GM12865 (cell line): ENCODE data around the gene RPS3.
A peak's percentile ranks its signal among the peaks of the same experiment; 100 is the strongest.

Experiments
- DNase-seq: peaks from one replicate; pipeline ENCODE4 v3.0.0; 2010; ENCODE audit warnings: low read depth
- H3K4me3 ChIP-seq: 2 replicates; pipeline ENCODE4 v1.5.1; 2011; ENCODE audit warnings: mild to moderate bottlenecking, low read depth, low read length, control low read depth
- CTCF ChIP-seq: IDR thresholded peaks from 2 replicates; pipeline ENCODE4 v1.5.1; 2011; ENCODE audit warnings: low read length, control low read depth, low read depth, inconsistent platforms; ENCODE audit not compliant: insufficient read depth; ENCODE audit errors: missing control alignments

RPS3 gene

DNA sequence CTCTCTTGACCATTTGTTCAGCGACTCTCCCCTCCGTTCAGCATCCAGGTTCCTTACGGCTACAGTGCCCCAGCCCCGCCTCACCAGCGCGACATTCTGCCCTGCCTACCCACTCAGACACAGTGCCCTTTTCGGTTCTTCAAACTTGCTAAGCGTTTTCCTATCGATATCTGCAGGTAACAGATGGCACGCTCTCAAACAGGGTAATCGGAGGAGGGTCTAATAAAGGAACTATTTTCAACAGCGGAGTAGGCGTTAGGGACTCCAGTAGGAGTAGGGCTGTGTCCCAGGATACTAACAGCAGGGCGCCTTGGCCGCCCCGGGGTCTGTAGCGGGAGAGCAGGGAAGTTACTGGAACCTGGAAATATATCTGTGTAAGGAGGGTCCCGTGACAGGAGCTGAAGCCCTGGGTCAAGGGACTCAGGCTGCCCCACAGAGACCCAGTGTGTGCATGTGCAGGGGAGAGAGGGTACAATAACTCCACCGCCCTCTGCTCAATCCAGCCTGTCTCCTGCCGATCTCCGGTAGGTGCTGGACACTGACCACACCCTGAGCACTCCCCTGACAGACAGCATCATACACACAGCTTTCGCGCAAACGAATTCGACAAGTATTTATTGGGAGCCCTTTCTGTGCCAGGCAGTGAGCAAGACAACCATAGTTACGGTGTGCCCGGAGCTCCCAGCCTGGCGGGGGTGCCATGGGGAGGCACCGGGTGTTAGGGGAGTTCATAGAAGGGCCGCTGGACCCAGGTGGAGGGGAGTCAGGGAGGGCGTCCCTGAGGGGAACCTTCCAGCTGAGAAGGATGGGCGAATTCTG is 31.6 kb downstream of the RPS3 start:
- no peak for DNase-seq
- peak overlapping the region; percentile 26 for H3K4me3 ChIP-seq

GRCh38 chr11:75431533-75432525 is 32.5 kb downstream of the RPS3 start:
- DNase-seq, result no peak
- no peak for TF ChIP-seq CTCF
- no peak overlapping the region for H3K4me3 ChIP-seq

More for the DNA sequence above, 31.6 kb downstream of the RPS3 start:
- TF ChIP-seq CTCF, result no peak

GRCh38 chr11:75432911-75433321 is 33.6 kb downstream of the RPS3 start, which contains the start of gene KLHL35:
Gene KLHL35, minus strand, starts transcription at chr11:75433203. Its CDS starts 2,574 bp downstream, at chr11:75430629.
- DNase-seq, result no peak
- TF ChIP-seq CTCF, result no peak
- no peak within 1 kb of the TSS for H3K4me3 ChIP-seq

GRCh38 chr11:75433443-75433842 is 34.1 kb downstream of the RPS3 start:
- no peak for DNase-seq
- TF ChIP-seq CTCF, result no peak
- no peak overlapping the region for H3K4me3 ChIP-seq

DNA sequence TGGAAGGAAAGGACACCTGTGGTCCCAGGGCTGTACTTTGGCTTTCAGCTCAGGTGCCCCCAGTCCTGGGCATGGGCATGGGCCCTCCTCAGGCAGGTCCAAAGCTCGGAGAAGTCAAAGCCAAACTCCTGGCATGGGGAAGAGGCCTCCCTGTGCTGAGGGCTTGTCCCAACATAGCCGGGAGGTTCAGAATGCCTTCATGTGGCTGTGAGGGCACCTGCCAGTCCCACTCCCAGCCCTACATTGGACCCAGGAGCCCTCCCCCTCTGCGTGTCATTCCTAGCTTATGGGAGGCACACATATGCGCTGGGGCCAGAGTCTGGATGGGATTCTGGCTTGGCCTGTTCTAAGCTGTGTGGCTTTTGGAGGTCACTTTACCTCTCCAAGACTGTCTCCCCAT is 34.7 kb downstream of the RPS3 start:
- no peak for DNase-seq
- H3K4me3 ChIP-seq, result no peak overlapping the region
- no peak for TF ChIP-seq CTCF

GRCh38 chr11:75434886-75435570 is 35.7 kb downstream of the RPS3 start:
- H3K4me3 ChIP-seq, result no peak overlapping the region
- DNase-seq, result no peak
- no peak for TF ChIP-seq CTCF
